PC-9 (cell line): Measurements from ENCODE around the gene KIF18A. TPM values are rescaled to one million over a fixed set of nuclear protein-coding genes. Genes with fewer than 3 reads are reported as not detected.
"Not testable (repeated sequence)": the region's sequence is repeated elsewhere in the genome, so short reads cannot be mapped to it uniquely, and the experiment has no call there.

ENCODE experiments used
- BruUV-seq: library from RNA; stranded (reverse); fragments of 400-500 nt; replicated peaks from 2 replicates; lab custom pipeline; 2021; lab: Mats Ljungman, UMichigan
- CTCF ChIA-PET: fragments of 300-600 bp; sonication (Branson Sonifier 250); formaldehyde crosslinking; loops from one replicate; lab custom pipeline; 2022; ENCODE audit warnings: antibody characterized with exemption; lab: Charles Lee
- POLR2A ChIA-PET: fragments of 300-600 bp; sonication (Branson Sonifier 250); formaldehyde crosslinking; loops from one replicate; lab custom pipeline; 2022; ENCODE audit warnings: antibody characterized with exemption; ENCODE audit not compliant: unreplicated experiment; lab: Charles Lee
- DNase-seq, 2 experiments: peaks; one replicate each; pipeline versions ENCODE4 v3.0.0 to v3.0.0-alpha.2; 2015 to 2022; ENCODE audit warnings: mixed read lengths in 1 of 2
- H2AFZ ChIP-seq: fragments of 200-600 bp; sonication (generic); 2 replicates; pipeline ENCODE4 v1.8.1; 2017; ENCODE audit warnings: antibody characterized with exemption
- H3F3A ChIP-seq: fragments of 200-600 bp; sonication (generic); 2 replicates; pipeline ENCODE4 v1.8.1; 2017; ENCODE audit warnings: antibody characterized with exemption, mild to moderate bottlenecking, low read depth; ENCODE audit not compliant: insufficient read depth
- H3K27ac ChIP-seq: fragments of 200-600 bp; sonication (generic); 2 replicates; pipeline ENCODE4 v1.6.1; 2016; ENCODE audit warnings: mixed run types
- H3K27me3 ChIP-seq: fragments of 200-600 bp; sonication (generic); 2 replicates; pipeline ENCODE4 v1.6.1; 2016; ENCODE audit warnings: low read depth, mixed run types; ENCODE audit not compliant: insufficient read depth
- H3K36me3 ChIP-seq: fragments of 200-600 bp; sonication (generic); 2 replicates; pipeline ENCODE4 v1.6.1; 2016; ENCODE audit warnings: low read depth, mixed run types
- H3K4me1 ChIP-seq: fragments of 200-600 bp; sonication (generic); replicated peaks from 2 replicates; pipeline ENCODE4 v1.6.1; 2016; ENCODE audit warnings: mixed run types; ENCODE audit not compliant: insufficient read depth
- H3K4me2 ChIP-seq: fragments of 200-600 bp; sonication (generic); 2 replicates; pipeline ENCODE4 v1.6.1; 2017; ENCODE audit warnings: mixed run types
- H3K4me3 ChIP-seq: fragments of 200-600 bp; sonication (generic); 2 replicates; pipeline ENCODE4 v1.6.1; 2016; ENCODE audit warnings: mixed run types
- H3K79me2 ChIP-seq: fragments of 200-600 bp; sonication (generic); 2 replicates; pipeline ENCODE4 v1.6.1; 2017; ENCODE audit warnings: low read depth, mixed run types
- H3K9me2 ChIP-seq: fragments of 200-600 bp; sonication (generic); 2 replicates; pipeline ENCODE4 v1.8.1; 2017; ENCODE audit warnings: mild to moderate bottlenecking; ENCODE audit not compliant: insufficient read depth
- H3K9me3 ChIP-seq: fragments of 200-600 bp; sonication (generic); 2 replicates; pipeline ENCODE4 v1.8.1; 2016; ENCODE audit warnings: low read depth; ENCODE audit not compliant: insufficient read depth
- H4K20me1 ChIP-seq: fragments of 200-600 bp; sonication (generic); 2 replicates; pipeline ENCODE4 v1.8.1; 2017; ENCODE audit not compliant: insufficient read depth
- EZH2 ChIP-seq: fragments of 200-600 bp; sonication (generic); IDR thresholded peaks from 2 replicates; pipeline ENCODE4 v1.8.0; 2017; ENCODE audit warnings: antibody characterized with exemption, low read depth
- intact Hi-C: fragments of 100-400 bp; cut with micrococcal nuclease; formaldehyde crosslinking; loops from one replicate; pipeline ENCODE4 v1.10.0; 2022; ENCODE audit not compliant: unreplicated experiment
- total RNA-seq: library from RNA; stranded (reverse); gene quantifications from 2 replicates; pipeline ENCODE4 v1.2.3, GENCODE V29; 2021
- TF ChIP-seq, protein P1 (sequence below): fragments of 200-600 bp; sonication (generic); conservative IDR thresholded peaks from 2 replicates; pipeline ENCODE4 v1.6.1; 2017; ENCODE audit warnings: mixed run types, antibody characterized with exemption, mild to moderate bottlenecking, moderate library complexity

The KIF18A gene
- total RNA-seq, 1 experiment from 2014 or later: 31.1 TPM

DNA sequence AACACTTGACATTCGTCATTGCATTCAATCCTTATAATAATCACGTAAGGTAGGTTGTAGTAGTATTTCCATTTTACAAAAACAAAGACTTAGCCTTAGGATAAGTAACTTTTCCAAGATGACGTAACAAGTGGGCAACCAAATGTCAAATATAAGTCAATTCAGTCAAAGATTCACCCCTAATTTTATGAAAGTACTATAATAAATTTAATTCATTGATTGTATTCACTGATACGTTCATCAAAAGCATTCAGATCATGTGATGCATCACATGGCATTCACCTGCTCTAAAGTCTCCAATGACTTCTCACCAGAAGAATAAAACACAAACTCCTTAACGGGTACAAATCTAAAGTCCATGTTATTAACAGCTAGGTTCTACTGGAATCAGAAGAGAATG, 2.1 kb downstream of the KIF18A start:
- Histone ChIP-seq H2AFZ (peak overlapping the region; percentile 41; the same call in 1 of the 2 replicates), H3K36me3 (no peaks in the 10 kb centered on the region), H3K9me3 (no peaks in the 10 kb centered on the region), H3K27ac (no peak overlapping the region), H3K4me1 (peaks cover 41% of the 10 kb centered on the region), H3K4me3 (peak overlapping the region; percentile 93), H4K20me1 (no peaks in the 10 kb centered on the region), H3K4me2 (peak overlapping the region; percentile 88), H3K9me2 (no peaks in the 10 kb centered on the region), H3K27me3 (no peaks in the 10 kb centered on the region), H3K79me2 (peaks cover 90% of the 10 kb centered on the region), H3F3A (peaks cover 11% of the 10 kb centered on the region; the same call in 1 of the 2 replicates)
- ChIA-PET POLR2A (interaction anchor here (0.9 kb wide), 1 partner anchor 26 kb away, joined by 3 read pairs; no protein-coding TSS in a partner anchor), CTCF (interaction anchor here (0.6 to 0.7 kb wide), 3 partner anchors 180 to 731 kb away, joined by 3 to 15 read pairs (median 4); no protein-coding TSS in a partner anchor)
- intact Hi-C loops: loop anchor here (2.0 to 10.0 kb wide), 4 partner anchors 239 to 1229 kb away; partner anchors contain the start of gene BDNF
- TF ChIP-seq EZH2: no peak
- TF ChIP-seq, protein P1, sequence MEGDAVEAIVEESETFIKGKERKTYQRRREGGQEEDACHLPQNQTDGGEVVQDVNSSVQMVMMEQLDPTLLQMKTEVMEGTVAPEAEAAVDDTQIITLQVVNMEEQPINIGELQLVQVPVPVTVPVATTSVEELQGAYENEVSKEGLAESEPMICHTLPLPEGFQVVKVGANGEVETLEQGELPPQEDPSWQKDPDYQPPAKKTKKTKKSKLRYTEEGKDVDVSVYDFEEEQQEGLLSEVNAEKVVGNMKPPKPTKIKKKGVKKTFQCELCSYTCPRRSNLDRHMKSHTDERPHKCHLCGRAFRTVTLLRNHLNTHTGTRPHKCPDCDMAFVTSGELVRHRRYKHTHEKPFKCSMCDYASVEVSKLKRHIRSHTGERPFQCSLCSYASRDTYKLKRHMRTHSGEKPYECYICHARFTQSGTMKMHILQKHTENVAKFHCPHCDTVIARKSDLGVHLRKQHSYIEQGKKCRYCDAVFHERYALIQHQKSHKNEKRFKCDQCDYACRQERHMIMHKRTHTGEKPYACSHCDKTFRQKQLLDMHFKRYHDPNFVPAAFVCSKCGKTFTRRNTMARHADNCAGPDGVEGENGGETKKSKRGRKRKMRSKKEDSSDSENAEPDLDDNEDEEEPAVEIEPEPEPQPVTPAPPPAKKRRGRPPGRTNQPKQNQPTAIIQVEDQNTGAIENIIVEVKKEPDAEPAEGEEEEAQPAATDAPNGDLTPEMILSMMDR: no peak
- no peak for DNase-seq
- no TSS peak for BruUV-seq

DNA sequence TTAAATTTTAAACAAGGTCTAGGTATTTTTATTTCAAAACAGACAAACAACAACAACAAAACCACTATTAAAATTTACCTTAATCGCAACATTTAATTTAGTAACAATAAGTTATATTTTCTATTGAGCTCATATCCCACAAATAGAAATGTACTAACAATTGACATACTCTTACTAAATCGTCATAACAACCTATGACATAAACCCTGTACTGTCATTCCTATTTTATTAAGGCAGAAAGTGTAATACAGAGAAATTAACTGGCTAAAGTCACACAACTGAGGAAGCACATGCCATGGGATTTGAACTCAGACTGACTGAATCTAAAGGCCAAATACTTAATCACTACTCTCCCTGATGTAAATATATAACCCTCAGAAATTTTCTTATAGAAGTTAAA, 3.0 kb downstream of the KIF18A start:
- no peak for DNase-seq
- H3K4me2 ChIP-seq: peak overlapping the region; percentile 88
- no peak overlapping the region for H2AFZ ChIP-seq
- peaks cover 41% of the 10 kb centered on the region for H3K4me1 ChIP-seq
- no peaks in the 10 kb centered on the region for H3K36me3 ChIP-seq
- intact Hi-C loops: loop anchor here (5.0 to 10.0 kb wide), 3 partner anchors 240 to 1230 kb away; no protein-coding TSS in a partner anchor
- H3K79me2 ChIP-seq: peaks cover 94% of the 10 kb centered on the region
- no peaks in the 10 kb centered on the region for H4K20me1 ChIP-seq
- no peak overlapping the region for H3K4me3 ChIP-seq
- no peaks in the 10 kb centered on the region for H3K27me3 ChIP-seq
- ChIA-PET CTCF (no interaction called here), POLR2A (interaction anchor here (0.9 kb wide), 1 partner anchor 25 kb away, joined by 3 read pairs; no protein-coding TSS in a partner anchor)
- peaks cover 11% of the 10 kb centered on the region; the same call in 1 of the 2 replicates for H3F3A ChIP-seq
- TF ChIP-seq EZH2: no peak
- TF ChIP-seq, protein P1: no peak
- no peak overlapping the region for H3K27ac ChIP-seq
- H3K9me3 ChIP-seq: no peaks in the 10 kb centered on the region
- no TSS peak for BruUV-seq
- no peaks in the 10 kb centered on the region for H3K9me2 ChIP-seq

DNA sequence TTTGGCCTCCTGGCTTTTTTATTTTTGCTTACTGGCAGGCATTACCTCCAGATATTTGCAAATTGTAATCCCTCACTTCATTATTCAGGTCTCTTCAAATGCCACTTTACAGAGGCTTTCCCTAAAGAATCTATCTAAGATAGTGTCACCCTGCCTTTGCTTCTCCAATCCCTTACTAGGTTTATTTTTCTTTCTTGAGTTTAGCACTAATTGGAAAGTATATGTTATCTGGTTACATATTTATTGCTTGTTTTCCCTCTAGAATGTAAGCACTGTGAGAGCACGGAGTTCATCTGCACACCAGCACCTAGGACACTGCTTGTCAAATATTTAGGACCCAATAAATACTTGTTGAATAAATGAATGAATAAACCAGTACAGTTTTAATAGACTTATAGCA, 3.5 kb downstream of the KIF18A start:
- no peak overlapping the region for H3K4me3 ChIP-seq
- H3K79me2 ChIP-seq: peaks cover 95% of the 10 kb centered on the region
- H2AFZ ChIP-seq: peak overlapping the region; percentile 55; the same call in 1 of the 2 replicates
- H3K4me2 ChIP-seq: peak overlapping the region; percentile 88
- no TSS peak for BruUV-seq
- no peaks in the 10 kb centered on the region for H3K9me3 ChIP-seq
- no peaks in the 10 kb centered on the region for H4K20me1 ChIP-seq
- TF ChIP-seq EZH2: no peak
- TF ChIP-seq, protein P1: no peak
- no peaks in the 10 kb centered on the region for H3K27me3 ChIP-seq
- H3F3A ChIP-seq: peaks cover 11% of the 10 kb centered on the region; the same call in 1 of the 2 replicates
- ChIA-PET CTCF (no interaction called here), POLR2A (no interaction called here)
- H3K4me1 ChIP-seq: peaks cover 37% of the 10 kb centered on the region
- H3K9me2 ChIP-seq: no peaks in the 10 kb centered on the region
- no peak overlapping the region for H3K27ac ChIP-seq
- DNase-seq: no peak
- intact Hi-C loops: loop anchor here (10.0 kb wide), 2 partner anchors 240 to 1230 kb away; no protein-coding TSS in a partner anchor
- H3K36me3 ChIP-seq: no peaks in the 10 kb centered on the region

DNA sequence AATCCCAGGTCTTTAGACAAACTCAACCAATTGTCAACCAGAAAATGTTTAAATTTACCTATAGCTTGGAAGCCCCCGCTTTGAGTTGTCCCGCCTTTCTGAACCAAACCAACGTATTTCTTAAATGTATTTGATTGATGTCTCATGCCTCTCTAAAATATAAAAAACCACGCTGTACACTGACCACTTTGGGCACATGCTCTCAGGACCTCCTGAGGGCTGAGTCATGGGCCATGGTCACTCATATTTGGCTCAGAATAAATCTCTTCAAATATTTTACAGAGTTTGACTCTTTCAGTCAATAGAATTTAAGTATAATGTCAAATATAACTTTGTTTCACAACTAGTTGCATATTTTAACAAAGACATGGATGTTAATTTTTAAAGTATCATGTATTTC, 5.7 kb downstream of the KIF18A start:
- H3K4me3 ChIP-seq, DNase-seq, H3K9me2 ChIP-seq, H3K27me3 ChIP-seq, BruUV-seq, H3K27ac ChIP-seq, CTCF ChIA-PET, H3K4me2 ChIP-seq, H4K20me1 ChIP-seq, POLR2A ChIA-PET, H3K36me3 ChIP-seq, H3F3A ChIP-seq, H2AFZ ChIP-seq, H3K9me3 ChIP-seq: not testable (repeated sequence)
- peaks cover 91% of the 10 kb centered on the region for H3K79me2 ChIP-seq
- H3K4me1 ChIP-seq: peaks cover 29% of the 10 kb centered on the region
- intact Hi-C loops: loop anchor here (10.0 kb wide), 2 partner anchors 243 to 1233 kb away; no protein-coding TSS in a partner anchor
